Right renal cortex interstitium (tissue), 3 donors: Measurements from ENCODE around the gene CCDC88C. TPM values are rescaled to one million over a fixed set of nuclear protein-coding genes. Genes with fewer than 3 reads are reported as not detected.

Experiments
- DNase-seq, 3 donors: peaks; one replicate each; pipeline ENCODE4 v3.0.0-alpha.2; 2013; ENCODE audit warnings: low read depth in 3 of 3, low spot score in 2 of 3
- polyA plus RNA-seq, 3 donors: library from polyadenylated mRNA; unstranded; fragments of 120-200 nt; gene quantifications; one replicate each; pipeline ENCODE4 v1.2.1, GENCODE V29; 2013; ENCODE audit not compliant: insufficient read length in 3 of 3

The CCDC88C gene
- polyA plus RNA-seq, 3 donors, result 28.7 to 35.2 (median 31.2) TPM

DNA sequence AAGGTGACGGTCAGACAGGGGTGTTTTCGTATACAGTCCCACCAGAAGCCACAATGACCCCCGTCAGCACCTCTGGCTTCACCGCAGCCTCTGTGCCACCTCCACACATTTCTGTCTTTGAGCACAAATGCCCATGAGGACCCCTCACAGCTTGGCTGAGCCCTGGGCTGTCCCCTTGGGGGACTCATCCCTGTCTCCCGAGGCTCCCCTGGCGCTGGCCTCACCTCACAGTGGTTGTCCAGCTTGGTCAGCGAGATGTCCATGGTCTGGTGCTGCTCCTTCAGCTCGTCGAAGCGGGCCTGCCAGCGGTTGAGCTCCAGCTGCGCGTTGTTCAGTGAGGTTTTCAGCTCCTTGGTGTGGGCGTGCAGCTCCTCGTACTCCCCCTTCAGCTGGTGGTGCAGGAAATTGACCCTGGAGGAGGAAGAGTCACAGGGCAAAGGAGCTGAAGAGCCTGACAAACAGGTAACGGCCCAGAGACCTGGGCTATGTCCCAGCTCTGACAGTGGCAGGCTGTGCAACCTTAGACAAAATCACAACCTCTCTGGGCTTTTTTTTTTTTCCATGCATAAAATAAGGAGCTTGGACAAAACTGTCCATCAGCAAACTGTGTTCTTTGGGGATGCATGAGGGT is 120.4 kb downstream of the CCDC88C start:
- DNase-seq, result no peak

- no peak for DNase-seq
Observed at GRCh38 chr14:91295851-91296796, 121.5 kb downstream of the CCDC88C start.

DNA sequence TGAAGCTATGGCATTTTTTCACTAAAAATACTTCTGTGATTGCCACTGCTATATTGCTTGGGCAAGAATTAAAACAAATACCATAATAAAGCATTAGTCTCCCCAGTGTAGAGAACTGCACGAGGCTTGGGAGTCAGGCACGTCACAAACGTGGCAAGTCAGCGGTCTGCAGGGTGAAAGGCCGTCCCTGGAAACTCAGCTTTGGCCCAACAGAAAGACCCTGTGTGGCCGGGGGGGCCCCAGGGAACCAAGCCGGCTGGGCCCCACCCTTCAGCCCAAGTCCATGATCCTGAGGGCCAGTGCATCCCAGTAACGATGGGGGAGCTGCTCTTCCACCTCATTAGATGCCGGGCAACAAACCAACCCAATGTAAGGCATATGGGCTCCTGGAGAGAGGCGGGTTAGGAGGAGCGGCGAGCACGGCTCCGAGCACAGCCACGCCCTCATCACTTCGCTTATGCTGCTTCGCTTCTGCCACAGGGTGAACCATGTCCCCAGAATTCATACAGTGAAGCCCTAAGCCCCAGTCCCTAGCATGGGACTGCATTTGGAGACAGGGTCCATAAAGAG is 122.3 kb downstream of the CCDC88C start:
- DNase-seq, result no peak

DNA sequence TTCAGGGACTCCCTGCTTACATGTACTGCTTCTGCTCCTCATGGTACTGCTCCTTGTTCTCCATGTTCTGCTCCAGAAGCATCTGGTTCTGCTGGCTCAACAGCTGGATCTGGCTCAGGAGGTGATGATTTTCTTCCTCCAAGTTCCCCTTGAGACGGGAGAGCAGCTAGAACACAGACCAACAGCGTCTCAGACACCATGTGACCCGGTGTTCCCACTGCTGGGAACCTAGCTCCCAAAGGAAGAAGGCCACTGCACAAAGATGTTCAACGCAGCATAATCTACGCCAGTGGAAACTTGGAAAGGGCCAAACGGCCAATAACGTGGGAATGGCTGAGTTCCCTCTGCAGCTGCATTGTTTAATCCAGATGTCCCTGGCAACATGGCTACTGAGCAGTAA is 123.5 kb downstream of the CCDC88C start:
- no peak for DNase-seq

DNA sequence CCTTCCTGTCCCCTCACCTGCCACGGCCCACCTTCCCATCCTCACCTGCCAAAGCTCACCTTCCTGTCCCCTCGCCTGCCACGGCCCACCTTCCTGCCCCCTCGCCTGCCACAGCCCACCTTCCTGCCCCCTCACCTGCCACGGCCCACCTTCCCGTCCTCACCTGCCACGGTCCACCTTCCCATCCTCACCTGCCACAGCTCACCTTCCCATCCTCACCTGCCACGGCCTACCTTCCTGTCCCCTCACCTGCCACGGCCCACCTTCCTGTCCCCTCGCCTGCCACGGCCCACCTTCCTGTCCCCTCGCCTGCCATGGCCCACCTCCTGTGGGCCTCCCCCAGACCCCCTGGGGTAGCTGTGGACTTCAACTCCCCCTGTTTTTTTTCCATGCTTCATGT is 124.3 kb downstream of the CCDC88C start:
- no peak for DNase-seq

DNA sequence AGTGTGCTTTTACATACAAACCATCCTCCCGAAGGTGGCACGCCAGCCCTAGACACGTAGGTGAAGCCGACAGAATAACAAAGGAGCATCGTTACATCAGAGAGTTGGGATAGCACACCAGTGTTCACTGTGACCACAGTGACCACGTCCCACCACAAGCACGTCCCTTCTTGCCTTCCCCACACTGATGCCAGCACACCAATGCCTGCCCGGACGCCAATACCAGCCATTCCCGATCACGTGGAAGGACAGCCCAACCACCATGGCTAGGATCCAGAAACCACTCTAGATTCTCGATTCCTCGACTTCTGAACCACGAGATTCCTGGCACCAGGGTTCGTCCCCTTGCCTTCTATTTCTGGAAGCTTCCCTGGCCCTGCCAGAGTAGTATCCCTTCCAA is 125.1 kb downstream of the CCDC88C start:
- no peak for DNase-seq

DNA sequence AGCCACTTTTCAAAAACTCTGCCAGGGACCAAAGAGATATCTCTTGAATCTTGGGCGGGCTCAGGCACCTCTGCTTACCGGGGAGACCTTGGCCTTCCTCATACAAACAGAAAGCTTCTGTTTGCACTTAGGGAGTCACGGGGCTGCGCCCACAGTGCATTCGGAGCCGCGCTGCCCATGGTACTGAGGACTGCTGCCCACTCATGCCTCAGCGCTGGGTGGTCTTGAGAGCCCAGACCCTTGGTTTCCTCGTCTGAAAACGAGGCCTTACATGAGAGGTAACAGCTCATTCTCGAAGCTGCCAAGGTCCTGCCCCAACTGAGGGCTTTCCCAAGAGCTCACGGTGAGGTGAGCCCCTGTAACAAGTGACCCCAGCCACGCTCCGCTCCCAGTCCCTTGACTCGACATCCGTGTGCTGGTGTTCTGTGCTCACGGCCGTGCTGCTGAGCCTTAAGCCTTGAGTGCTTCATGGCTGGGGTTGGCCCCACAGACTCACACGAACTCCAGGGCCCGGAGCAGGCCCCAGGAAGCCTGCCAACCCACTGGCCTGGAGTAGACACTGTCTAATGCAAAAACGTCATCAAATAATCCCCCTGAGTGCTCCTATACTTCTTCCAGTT is 125.7 kb downstream of the CCDC88C start:
- DNase-seq, result no peak

DNA sequence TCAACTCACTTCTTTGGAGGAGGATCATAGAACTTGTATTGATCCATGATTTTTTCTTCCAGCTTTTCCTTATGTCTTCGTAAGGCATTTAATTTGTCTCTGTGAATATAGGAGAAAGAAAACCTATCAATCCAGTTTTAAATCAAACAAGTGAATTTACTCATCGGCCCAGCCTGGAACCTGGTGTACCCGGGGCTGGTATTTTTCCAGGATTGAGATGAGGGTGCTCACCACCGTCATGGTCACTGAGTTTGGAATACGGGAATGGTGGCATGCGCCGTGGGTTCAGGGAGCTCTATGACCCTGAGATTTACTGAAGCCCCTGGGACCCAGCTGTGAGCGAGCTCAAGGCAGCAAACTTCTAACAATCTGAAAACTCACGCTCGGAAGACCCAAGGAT is 126.6 kb downstream of the CCDC88C start:
- no peak for DNase-seq

- DNase-seq, result no peak
Observed at GRCh38 chr14:91289464-91289863, 128.2 kb downstream of the CCDC88C start.

- no peak for DNase-seq
Observed at GRCh38 chr14:91288876-91289275, 128.7 kb downstream of the CCDC88C start.

- DNase-seq, result peak; percentile 38 to 58 (median 47)
Observed at GRCh38 chr14:91286530-91286937, 131.1 kb downstream of the CCDC88C start.

DNA sequence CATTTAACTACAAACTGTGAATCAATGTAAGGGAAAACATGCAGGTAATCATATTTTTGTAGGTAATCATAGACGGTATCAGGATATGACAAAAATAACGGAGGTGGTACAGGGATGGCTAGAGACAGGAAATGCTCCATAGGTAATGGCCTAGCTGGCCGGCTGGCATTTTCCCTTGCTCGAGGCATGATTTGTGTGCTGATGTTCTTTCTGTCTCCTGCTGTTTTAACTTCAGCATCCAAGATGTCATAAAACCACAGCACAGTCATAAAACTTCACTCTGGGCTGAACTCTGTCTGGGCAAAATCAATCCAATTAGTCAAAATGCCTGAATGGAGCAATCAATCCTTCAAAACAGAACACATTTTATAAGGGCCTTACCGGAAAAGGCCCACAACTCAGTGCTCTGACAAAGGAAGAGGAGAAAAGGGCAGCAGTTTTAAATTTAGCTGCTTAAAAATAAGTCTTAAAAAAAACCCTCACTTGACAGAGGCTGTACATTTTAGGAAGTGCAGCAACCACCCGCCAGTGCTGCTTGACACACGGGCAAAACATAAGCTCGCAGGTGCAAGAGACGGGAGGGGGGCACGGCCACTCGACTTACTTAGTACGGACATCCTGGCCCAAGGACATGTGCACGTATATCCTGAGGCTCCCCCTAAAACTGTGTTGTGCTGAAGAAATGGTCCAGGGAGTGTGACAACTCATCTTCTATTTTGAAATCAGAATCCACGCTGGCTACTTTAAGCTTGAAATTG is 132.7 kb downstream of the CCDC88C start:
- no peak for DNase-seq

GRCh38 chr14:91284146-91284790 is 133.4 kb downstream of the CCDC88C start:
- DNase-seq, result no peak

DNA sequence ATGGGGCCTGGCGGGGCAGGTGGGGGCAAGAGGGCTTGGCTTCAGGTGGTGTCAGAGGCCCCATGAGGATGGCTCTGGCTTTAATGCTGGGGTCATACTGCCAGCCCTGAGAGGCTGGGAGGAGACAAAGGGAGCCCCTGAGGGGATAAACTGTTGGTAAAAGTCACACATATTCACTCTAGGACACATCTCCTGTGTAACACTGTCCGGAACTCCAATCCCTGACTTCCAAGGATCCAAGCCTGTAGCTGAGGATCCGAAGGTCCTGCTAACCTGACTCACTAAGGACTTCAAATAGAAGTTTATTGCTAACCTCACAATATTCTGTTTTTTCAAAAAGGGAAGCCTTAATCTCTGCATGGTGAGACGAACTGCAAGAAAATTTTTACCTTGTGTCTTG is 134.0 kb downstream of the CCDC88C start:
- DNase-seq, result no peak

DNA sequence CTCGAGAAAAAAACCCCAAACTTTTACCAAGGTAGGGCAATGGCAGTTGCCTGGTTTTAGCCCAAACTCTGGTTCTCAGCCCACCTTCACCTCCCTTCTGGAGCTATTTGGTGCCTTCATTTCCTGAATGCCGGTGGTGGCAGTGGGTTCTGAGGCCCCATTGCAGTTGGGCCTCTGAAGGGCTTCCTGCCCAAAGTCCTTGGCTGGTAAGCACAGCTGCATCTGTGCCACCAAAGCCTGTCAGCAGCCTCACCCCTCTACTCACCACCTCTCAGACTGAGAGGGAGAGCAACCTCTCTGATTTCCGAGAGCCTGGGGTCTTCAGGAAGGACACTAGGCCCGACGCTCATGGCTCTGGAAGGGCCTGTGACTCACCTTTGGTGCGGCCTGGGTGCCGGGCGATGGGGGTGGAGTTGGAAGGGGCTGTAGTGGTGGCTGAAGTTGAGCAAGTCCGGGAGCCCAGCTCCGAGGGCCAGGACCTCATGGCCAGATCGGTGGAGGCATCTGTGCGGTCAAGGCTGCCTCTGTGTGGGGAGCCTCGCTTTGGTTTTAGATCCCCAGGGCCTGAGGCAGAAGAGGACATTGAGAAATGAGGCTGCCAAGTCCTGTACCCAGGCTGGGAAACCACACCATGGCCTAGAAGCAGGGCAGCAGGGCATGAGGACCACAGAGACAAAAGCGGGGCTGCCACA is 134.5 kb downstream of the CCDC88C start:
- DNase-seq, result no peak

DNA sequence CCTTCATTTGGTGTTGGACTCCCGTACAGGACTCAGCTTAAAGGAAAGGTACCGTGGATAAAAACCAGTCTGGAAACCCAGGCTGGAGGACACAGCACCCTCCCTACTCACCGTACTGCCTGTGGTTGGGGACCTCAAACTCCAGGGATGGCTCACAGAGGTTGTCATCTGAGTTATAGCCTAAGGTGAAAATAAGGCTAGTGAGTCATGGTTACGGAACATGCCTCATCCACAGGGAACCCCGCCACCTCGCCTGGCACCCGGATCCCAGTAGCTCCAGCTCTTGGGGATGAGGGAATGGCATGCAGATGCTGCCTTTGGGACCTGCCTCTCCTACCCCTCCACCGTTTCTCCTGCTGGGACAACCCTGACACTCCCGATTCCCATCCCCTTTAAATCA is 136.3 kb downstream of the CCDC88C start:
- no peak for DNase-seq

- DNase-seq, result no peak
Observed at GRCh38 chr14:91280129-91280528, 137.5 kb downstream of the CCDC88C start.

GRCh38 chr14:91279354-91279753 is 138.3 kb downstream of the CCDC88C start:
- no peak for DNase-seq

DNA sequence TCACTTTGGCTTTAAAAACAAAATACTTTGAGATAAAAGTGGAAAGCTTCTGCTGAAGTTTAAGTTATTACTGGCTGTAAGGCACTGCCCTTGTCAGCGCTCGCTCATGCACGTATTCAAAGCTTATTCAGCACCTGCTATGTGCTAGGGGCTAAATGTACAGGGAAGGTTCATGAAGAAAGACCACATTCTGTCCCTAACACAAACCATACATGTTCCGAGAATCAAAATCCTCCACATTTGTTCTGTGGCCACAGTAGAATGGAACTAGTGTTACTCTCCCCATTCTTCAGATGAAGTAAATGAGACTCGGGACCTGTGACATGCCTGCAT is 139.3 kb downstream of the CCDC88C start:
- DNase-seq, result no peak
